NB4 (cell line): ENCODE results near the gene RPP25.

ENCODE experiments used
- DNase-seq: peaks from one replicate; pipeline ENCODE4 v3.0.0; 2010; ENCODE audit warnings: low read depth
- H3K4me3 ChIP-seq: one replicate; pipeline ENCODE4 v1.5.1; 2011; ENCODE audit warnings: mild to moderate bottlenecking, low read depth, low read length, moderate library complexity
- MYC ChIP-seq: IDR thresholded peaks from 2 replicates; pipeline ENCODE4 v1.6.1; 2011; ENCODE audit warnings: low read depth, low read length
- POLR2A ChIP-seq: IDR thresholded peaks from 2 replicates; pipeline ENCODE4 v1.6.1; 2011; ENCODE audit warnings: mild to moderate bottlenecking; ENCODE audit not compliant: insufficient read length; ENCODE audit errors: extremely low read depth
- TF ChIP-seq, protein P1 (sequence below): IDR thresholded peaks from 2 replicates; pipeline ENCODE4 v1.6.1; 2011; ENCODE audit warnings: low read depth, low read length
- TF ChIP-seq, protein P2 (sequence below): IDR thresholded peaks from one replicate; pipeline ENCODE4 v1.5.1; 2012; ENCODE audit warnings: low read depth, low read length

Gene RPP25

DNA sequence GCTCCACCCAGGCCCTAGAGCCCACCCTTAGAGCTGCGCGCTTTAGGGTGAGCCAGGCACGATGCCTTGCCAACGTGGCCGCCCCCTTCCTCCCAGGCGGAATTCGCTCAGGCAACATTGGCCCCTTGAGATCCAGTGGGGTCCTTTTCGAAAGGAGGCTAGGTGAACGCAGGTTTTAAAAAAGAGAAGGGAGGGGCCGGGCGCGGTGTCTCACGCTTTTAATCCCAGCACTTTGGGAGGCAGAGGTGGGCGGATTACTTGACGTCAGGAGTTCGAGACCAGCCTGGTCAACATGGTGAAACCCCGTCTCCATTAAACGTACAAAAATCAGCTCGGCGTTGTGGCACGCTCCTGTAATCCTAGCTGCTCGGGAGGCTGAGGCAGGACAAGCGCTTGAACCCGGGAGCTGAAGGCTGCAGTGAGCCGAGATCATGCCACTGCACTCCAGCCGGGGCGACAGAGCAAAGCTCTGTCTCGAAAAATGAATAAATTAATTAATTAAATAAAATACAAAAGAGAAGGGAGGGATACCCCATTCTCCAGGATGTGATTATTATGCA is 984 bp upstream of the RPP25 start:
- no peak for TF ChIP-seq MYC
- TF ChIP-seq, protein P1, sequence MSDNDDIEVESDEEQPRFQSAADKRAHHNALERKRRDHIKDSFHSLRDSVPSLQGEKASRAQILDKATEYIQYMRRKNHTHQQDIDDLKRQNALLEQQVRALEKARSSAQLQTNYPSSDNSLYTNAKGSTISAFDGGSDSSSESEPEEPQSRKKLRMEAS: no peak
- no peak for TF ChIP-seq POLR2A
- TF ChIP-seq, protein P2, sequence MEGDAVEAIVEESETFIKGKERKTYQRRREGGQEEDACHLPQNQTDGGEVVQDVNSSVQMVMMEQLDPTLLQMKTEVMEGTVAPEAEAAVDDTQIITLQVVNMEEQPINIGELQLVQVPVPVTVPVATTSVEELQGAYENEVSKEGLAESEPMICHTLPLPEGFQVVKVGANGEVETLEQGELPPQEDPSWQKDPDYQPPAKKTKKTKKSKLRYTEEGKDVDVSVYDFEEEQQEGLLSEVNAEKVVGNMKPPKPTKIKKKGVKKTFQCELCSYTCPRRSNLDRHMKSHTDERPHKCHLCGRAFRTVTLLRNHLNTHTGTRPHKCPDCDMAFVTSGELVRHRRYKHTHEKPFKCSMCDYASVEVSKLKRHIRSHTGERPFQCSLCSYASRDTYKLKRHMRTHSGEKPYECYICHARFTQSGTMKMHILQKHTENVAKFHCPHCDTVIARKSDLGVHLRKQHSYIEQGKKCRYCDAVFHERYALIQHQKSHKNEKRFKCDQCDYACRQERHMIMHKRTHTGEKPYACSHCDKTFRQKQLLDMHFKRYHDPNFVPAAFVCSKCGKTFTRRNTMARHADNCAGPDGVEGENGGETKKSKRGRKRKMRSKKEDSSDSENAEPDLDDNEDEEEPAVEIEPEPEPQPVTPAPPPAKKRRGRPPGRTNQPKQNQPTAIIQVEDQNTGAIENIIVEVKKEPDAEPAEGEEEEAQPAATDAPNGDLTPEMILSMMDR: no peak
- peak overlapping the region; percentile 59 for H3K4me3 ChIP-seq
- no peak for DNase-seq

DNA sequence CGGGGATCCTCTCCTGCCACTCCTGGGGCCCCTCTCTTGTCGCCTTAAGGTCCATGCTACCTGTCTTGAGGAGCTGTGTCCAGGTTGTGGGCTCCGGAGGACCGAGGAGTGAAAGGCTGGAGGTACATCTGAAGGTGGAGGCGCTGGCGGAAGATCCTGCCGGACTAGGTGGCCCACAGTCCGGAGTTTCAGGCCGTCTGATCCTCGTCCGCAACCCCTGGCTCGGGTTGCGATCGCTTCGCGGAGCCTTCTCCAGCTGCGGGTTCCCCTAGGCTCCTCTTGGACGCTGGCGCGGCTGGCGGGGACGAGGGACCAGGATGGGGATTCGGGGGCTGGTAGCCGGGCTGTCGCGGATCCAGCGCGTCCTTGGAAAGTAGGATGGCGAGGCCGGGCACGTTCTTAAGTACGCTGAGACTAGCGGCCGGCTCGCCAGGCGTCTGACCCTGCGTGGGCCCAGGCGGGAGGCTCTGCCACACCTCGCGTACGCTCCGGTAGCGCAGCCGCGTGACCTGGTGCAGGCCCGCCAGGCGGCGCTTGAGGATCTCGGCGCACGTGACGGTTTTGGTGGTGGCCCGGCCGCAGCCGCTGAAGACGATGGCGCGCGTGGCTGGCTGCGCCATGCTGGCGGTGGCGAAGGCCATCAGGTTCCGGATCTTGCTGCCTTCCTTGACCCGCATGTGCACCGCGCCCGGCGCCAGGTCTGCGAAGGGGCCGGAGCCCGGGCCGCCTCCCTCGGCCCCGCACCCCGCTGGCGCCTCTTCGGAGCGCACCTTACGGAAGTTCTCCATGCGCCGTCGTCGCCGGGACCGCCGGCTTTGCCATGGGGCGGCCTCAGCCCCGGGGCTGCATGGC is 550 bp downstream of the RPP25 start:
- no peak for TF ChIP-seq MYC
- TF ChIP-seq, protein P1: no peak
- TF ChIP-seq, protein P2: no peak
- TF ChIP-seq POLR2A: no peak
- peak; percentile 40 for DNase-seq
- no peak overlapping the region for H3K4me3 ChIP-seq

DNA sequence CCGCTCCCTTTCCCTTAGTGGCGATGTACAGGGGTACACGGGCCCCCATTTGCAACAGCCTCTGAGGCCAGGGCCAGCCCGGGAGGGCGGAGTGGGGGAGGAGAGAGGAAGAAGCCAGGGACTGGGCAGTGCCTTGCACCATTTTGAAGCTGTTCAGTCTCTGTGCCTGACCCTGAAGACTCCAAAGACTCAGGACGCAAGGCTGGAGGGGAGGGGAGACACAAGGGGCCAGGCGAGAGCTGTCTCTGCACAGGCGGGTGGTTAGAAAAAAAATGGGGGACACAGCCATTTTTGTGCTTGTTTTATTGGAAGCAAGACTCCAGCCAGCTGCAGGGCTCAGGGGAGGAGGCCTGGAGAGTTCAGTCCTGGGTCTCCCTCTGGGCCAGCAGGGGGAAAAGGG is 1.6 kb downstream of the RPP25 start:
- TF ChIP-seq, protein P1: no peak
- TF ChIP-seq MYC (no peak), POLR2A (no peak)
- TF ChIP-seq, protein P2: no peak
- H3K4me3 ChIP-seq: no peak overlapping the region
- DNase-seq: no peak

DNA sequence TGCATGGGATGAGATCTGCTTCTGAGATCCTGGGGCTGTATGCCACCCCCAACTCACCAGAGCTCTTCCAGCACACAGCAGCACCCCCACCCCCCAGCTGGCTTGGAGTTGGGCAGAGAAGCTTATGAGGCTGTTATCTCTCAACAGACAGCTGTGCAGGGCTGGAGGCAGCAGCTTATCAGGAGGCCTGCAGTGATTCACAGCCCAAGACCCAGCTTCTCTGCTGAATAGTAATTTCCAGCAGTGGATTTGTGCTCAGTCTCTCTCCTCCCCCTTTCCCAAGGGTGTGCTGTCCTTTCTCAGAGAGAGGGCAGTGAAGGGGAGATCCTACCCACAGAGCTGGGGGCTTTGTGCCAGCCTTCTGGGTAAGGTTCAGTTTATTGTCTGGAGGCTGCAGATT is 2.1 kb downstream of the RPP25 start:
- no peak for DNase-seq
- H3K4me3 ChIP-seq: no peak overlapping the region
- TF ChIP-seq POLR2A: no peak
- TF ChIP-seq, protein P1: no peak
- TF ChIP-seq, protein P2: no peak
- no peak for TF ChIP-seq MYC

DNA sequence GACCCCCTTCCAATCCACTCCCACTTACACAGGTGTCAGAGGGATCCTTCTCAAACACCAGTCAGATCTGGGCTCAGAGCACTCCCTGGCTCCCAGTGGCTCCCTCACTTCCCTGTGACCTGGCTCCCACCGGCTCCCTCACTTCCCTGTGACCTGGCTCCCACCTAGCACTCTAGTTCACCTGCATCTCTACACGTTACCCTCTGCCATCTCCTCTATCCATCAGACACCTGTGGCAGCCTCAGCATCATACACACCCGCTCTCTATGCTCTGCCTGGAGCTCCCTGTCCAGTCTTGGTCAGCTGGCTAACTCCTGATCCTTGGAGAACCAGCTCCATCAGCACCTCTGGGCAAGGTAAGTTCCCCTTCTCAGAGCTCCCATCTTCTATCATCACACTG is 5.6 kb downstream of the RPP25 start:
- DNase-seq: no peak
- TF ChIP-seq, protein P1: no peak
- TF ChIP-seq, protein P2: no peak
- TF ChIP-seq MYC (no peak), POLR2A (no peak)
- no peak overlapping the region for H3K4me3 ChIP-seq
